PC-9 (cell line): ENCODE results near the gene IKBKE.

Source experiments
- EZH2 ChIP-seq: fragments of 200-600 bp; sonication (generic); IDR thresholded peaks from 2 replicates; pipeline ENCODE4 v1.8.0; 2017; ENCODE audit warnings: antibody characterized with exemption, low read depth
- TF ChIP-seq, protein P1 (sequence below): fragments of 200-600 bp; sonication (generic); conservative IDR thresholded peaks from 2 replicates; pipeline ENCODE4 v1.6.1; 2017; ENCODE audit warnings: mixed run types, antibody characterized with exemption, mild to moderate bottlenecking, moderate library complexity

GRCh38 chr1:206495493-206496046 is 25.3 kb downstream of the IKBKE start:
- TF ChIP-seq, protein P1, sequence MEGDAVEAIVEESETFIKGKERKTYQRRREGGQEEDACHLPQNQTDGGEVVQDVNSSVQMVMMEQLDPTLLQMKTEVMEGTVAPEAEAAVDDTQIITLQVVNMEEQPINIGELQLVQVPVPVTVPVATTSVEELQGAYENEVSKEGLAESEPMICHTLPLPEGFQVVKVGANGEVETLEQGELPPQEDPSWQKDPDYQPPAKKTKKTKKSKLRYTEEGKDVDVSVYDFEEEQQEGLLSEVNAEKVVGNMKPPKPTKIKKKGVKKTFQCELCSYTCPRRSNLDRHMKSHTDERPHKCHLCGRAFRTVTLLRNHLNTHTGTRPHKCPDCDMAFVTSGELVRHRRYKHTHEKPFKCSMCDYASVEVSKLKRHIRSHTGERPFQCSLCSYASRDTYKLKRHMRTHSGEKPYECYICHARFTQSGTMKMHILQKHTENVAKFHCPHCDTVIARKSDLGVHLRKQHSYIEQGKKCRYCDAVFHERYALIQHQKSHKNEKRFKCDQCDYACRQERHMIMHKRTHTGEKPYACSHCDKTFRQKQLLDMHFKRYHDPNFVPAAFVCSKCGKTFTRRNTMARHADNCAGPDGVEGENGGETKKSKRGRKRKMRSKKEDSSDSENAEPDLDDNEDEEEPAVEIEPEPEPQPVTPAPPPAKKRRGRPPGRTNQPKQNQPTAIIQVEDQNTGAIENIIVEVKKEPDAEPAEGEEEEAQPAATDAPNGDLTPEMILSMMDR: no peak
- no peak for TF ChIP-seq EZH2
